B cell (primary cell): ENCODE measurements around the gene EVC. TPM values are rescaled to one million over a fixed set of nuclear protein-coding genes. Genes with fewer than 3 reads are reported as not detected.

Experiments
- ATAC-seq: fragments of 200-7000 bp; cut with Tn5 transposase; one replicate; pipeline ENCODE4 v1.10.0; 2021; ENCODE audit warnings: low read depth, mild to moderate bottlenecking, moderate number of reproducible peaks, moderate library complexity
- CTCF ChIA-PET: fragments of 350-600 bp; sonication (Branson Sonifier 250); formaldehyde crosslinking; loops from one replicate; lab custom pipeline; 2021; ENCODE audit warnings: antibody characterized with exemption, inconsistent platforms; lab: Charles Lee
- POLR2A ChIA-PET: fragments of 350-600 bp; sonication (Branson Sonifier 250); formaldehyde crosslinking; loops from one replicate; lab custom pipeline; 2021; ENCODE audit warnings: antibody characterized with exemption; lab: Charles Lee
- DNase-seq: peaks from one replicate; pipeline ENCODE4 v3.0.0; 2013
- H2AFZ ChIP-seq: 2 replicates; pipeline ENCODE4 v1.6.1; 2012; ENCODE audit warnings: mild to moderate bottlenecking, low read depth, low read length; ENCODE audit not compliant: insufficient read depth, poor library complexity, severe bottlenecking
- H3K27ac ChIP-seq, 2 donors: 1 replicate in 1 of 2; 2 replicates in 1 of 2; pipeline ENCODE4 v1.5.1; 2012 to 2013; ENCODE audit warnings: low read length in 2 of 2, mild to moderate bottlenecking in 2 of 2, moderate library complexity in 1 of 2
- H3K27me3 ChIP-seq, 4 experiments: fragments of 200-600 bp in 1 of 4; sonication (generic) in 1 of 4; replicated peaks in 1 of 4; 1 replicate in 2 of 4; 2 replicates in 2 of 4; pipeline versions ENCODE4 v1.6.1 to v1.7.0; 2013 to 2016; ENCODE audit warnings: low read length in 3 of 4, mild to moderate bottlenecking in 2 of 4, mixed read lengths in 1 of 4, moderate library complexity in 1 of 4; ENCODE audit not compliant: insufficient read depth in 4 of 4, control insufficient read depth in 3 of 4; ENCODE audit errors: control extremely low read depth in 1 of 4
- H3K36me3 ChIP-seq, 2 experiments: replicated peaks in 1 of 2; 1 replicate in 1 of 2; 2 replicates in 1 of 2; pipeline versions ENCODE4 v1.6.1 to v1.7.1; 2013; ENCODE audit warnings: low read length in 1 of 2; ENCODE audit not compliant: insufficient read depth in 2 of 2, control insufficient read depth in 1 of 2; ENCODE audit errors: control extremely low read depth in 1 of 2, extremely low read depth in 1 of 2
- H3K4me1 ChIP-seq, 2 donors: fragments of 200-600 bp in 1 of 2; sonication (generic) in 1 of 2; 1 replicate in 1 of 2; 2 replicates in 1 of 2; pipeline versions ENCODE4 v1.5.1 to v1.6.1; 2013 to 2017; ENCODE audit warnings: low read length in 2 of 2; ENCODE audit not compliant: control insufficient read depth in 2 of 2, insufficient read depth in 2 of 2
- H3K4me2 ChIP-seq: replicated peaks from 2 replicates; pipeline ENCODE3; 2012; ENCODE audit warnings: mild to moderate bottlenecking, low read depth, low read length; ENCODE audit not compliant: poor library complexity, severe bottlenecking
- H3K4me3 ChIP-seq, 5 experiments: fragments of 200-600 bp in 1 of 5; sonication (generic) in 1 of 5; 1 replicate in 3 of 5; 2 replicates in 2 of 5; pipeline versions ENCODE4 v1.5.1 to v1.7.0; 2011 to 2016; ENCODE audit warnings: low read length in 4 of 5, mild to moderate bottlenecking in 4 of 5, low read depth in 2 of 5, control low read depth in 1 of 5, moderate library complexity in 1 of 5; ENCODE audit not compliant: insufficient read depth in 1 of 5; ENCODE audit errors: control extremely low read depth in 1 of 5, extremely low read depth in 1 of 5
- H3K79me2 ChIP-seq: fragments of 200-600 bp; sonication (generic); one replicate; pipeline ENCODE4 v1.6.0; 2016; ENCODE audit warnings: low read length; ENCODE audit not compliant: control insufficient read depth, insufficient read depth
- H3K9ac ChIP-seq: fragments of 200-600 bp; sonication (generic); 2 replicates; pipeline ENCODE4 v1.6.1; 2017; ENCODE audit warnings: mild to moderate bottlenecking, low read length, moderate library complexity
- H3K9me3 ChIP-seq, 3 donors: one replicate each; pipeline versions ENCODE4 v1.6.1 to v1.7.1; 2013; ENCODE audit warnings: low read length in 2 of 3; ENCODE audit not compliant: control insufficient read depth in 2 of 3, insufficient read depth in 1 of 3; ENCODE audit errors: control extremely low read depth in 1 of 3
- H4K20me1 ChIP-seq: 2 replicates; pipeline ENCODE4 v1.6.0; 2012; ENCODE audit warnings: mild to moderate bottlenecking, low read length; ENCODE audit not compliant: insufficient read depth, control insufficient read depth, poor library complexity, severe bottlenecking
- H3K27ac Mint-ChIP-seq: one replicate; pipeline ENCODE4 v1.8.0; 2021; ENCODE audit warnings: mixed read lengths
- H3K27me3 Mint-ChIP-seq: one replicate; pipeline ENCODE4 v1.8.0; 2021; ENCODE audit warnings: mixed read lengths
- H3K4me1 Mint-ChIP-seq: one replicate; pipeline ENCODE4 v1.8.0; 2021; ENCODE audit warnings: mixed read lengths
- H3K4me3 Mint-ChIP-seq: one replicate; pipeline ENCODE4 v1.8.0; 2021; ENCODE audit warnings: mixed read lengths
- H3K9me3 Mint-ChIP-seq: one replicate; pipeline ENCODE4 v1.8.0; 2022; ENCODE audit warnings: mixed read lengths; ENCODE audit not compliant: insufficient read depth
- EZH2 ChIP-seq: IDR thresholded peaks from 2 replicates; pipeline ENCODE4 v1.6.1; 2012; ENCODE audit warnings: borderline replicate concordance, low read depth, mild to moderate bottlenecking, moderate library complexity, low read length; ENCODE audit not compliant: insufficient read depth, poor library complexity, severe bottlenecking
- WGBS: methylation state at CpG from one replicate; pipeline ENCODE4 v1.1.5; 2013; ENCODE audit warnings: missing lambda C conversion rate; ENCODE audit not compliant: insufficient coverage; 5-methylcytosine and 5-hydroxymethylcytosine counted together
- intact Hi-C: fragments of 100-400 bp; cut with micrococcal nuclease; formaldehyde crosslinking; loops from one replicate; pipeline ENCODE4 v1.10.0; 2022
- polyA plus RNA-seq: library from polyadenylated mRNA; depleted of rRNA; stranded (reverse); fragments of >200 nt; gene quantifications from 2 replicates; pipeline ENCODE4 v1.2.3, GENCODE V29; 2012
- total RNA-seq, 2 donors: library from RNA; stranded (reverse); fragments of 120-200 nt in 1 of 2; gene quantifications; 1 replicate in 1 of 2; 2 replicates in 1 of 2; pipeline versions ENCODE4 v1.2.3 to v1.2.4, GENCODE V29; 2013 to 2022
- TF ChIP-seq, protein P1 (sequence below): fragments of 200-600 bp; IDR thresholded peaks from one replicate; pipeline ENCODE4 v1.8.0; 2022; ENCODE audit warnings: antibody characterized with exemption, mild to moderate bottlenecking

The EVC gene
- total and polyA plus RNA-seq, 2 donors (not counting 1 experiment from before 2014, with no cell fraction given) = 1.5 TPM; not detected in 1

DNA sequence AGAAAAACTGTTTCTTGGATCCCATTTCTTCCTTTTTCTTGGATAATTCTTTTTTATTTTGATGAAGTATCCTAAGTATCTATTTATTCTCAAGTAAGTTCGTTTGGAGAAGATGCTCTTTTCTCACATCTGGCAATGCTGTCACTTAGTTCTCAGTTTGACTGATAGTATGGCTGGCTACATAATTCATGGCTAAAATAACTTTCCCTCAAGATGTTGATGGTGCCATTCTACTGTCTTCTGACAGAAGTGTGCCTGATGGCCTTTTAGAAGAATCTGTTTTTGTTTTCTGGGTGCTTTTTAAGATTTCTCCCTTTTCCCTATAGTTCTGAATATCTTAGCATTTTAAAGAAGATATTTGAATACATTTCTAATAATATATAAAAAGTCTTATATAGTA, 44.3 kb upstream of the EVC start:
- Histone ChIP-seq H3K79me2 (no peaks in the 10 kb centered on the region), H3K4me1 (no peaks in the 10 kb centered on the region), H3K4me2 (no peak overlapping the region), H3K36me3 (no peaks in the 10 kb centered on the region), H2AFZ (no peak overlapping the region), H4K20me1 (no peaks in the 10 kb centered on the region), H3K9me3 (peaks cover 0 to 15% (median 5%) of the 10 kb centered on the region in 3 donors), H3K4me3 (no peak overlapping the region), H3K27ac (no peak overlapping the region), H3K27me3 (no peaks in the 10 kb centered on the region), H3K9ac (no peak overlapping the region)
- ChIA-PET CTCF (no interaction called here), POLR2A (no interaction called here)
- no peak for ATAC-seq
- TF ChIP-seq, protein P1, sequence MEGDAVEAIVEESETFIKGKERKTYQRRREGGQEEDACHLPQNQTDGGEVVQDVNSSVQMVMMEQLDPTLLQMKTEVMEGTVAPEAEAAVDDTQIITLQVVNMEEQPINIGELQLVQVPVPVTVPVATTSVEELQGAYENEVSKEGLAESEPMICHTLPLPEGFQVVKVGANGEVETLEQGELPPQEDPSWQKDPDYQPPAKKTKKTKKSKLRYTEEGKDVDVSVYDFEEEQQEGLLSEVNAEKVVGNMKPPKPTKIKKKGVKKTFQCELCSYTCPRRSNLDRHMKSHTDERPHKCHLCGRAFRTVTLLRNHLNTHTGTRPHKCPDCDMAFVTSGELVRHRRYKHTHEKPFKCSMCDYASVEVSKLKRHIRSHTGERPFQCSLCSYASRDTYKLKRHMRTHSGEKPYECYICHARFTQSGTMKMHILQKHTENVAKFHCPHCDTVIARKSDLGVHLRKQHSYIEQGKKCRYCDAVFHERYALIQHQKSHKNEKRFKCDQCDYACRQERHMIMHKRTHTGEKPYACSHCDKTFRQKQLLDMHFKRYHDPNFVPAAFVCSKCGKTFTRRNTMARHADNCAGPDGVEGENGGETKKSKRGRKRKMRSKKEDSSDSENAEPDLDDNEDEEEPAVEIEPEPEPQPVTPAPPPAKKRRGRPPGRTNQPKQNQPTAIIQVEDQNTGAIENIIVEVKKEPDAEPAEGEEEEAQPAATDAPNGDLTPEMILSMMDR = no peak
- TF ChIP-seq EZH2 = no peak
- Mint-ChIP-seq H3K9me3 (peaks cover 4% of the 10 kb centered on the region), H3K27ac (no peak overlapping the region), H3K27me3 (no peaks in the 10 kb centered on the region), H3K4me1 (no peaks in the 10 kb centered on the region), H3K4me3 (no peak overlapping the region)
- intact Hi-C loops = no loop called here
- DNase-seq = no peak
- WGBS = no CpG with 5 or more reads among the region's 1 CpG

DNA sequence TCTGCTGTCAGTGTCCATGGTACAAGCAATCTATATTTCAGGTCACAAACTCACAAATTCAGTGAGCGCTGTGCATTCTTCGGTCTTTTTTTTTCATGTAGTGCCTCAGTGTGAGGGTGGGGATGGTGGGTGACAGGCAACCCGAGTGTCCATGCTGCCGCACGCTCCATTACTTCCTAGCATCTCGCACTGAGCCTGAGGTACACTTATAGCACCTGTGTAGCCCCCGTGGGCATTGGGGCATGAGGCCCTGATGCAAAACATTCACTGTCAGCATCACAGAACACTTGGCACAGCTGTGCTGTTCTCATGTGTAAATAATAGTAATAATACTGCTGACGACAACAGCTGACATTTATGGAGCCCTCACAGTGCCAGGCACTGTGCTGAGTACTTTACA, 34.2 kb upstream of the EVC start:
- no peaks in the 10 kb centered on the region for H3K9me3 Mint-ChIP-seq
- H3K27ac ChIP-seq = no peak overlapping the region
- H3K27me3 Mint-ChIP-seq = no peaks in the 10 kb centered on the region
- H3K79me2 ChIP-seq = no peaks in the 10 kb centered on the region
- TF ChIP-seq, protein P1 = no peak
- no peak for TF ChIP-seq EZH2
- intact Hi-C loops = no loop called here
- no peaks in the 10 kb centered on the region for H3K4me1 Mint-ChIP-seq
- no peaks in the 10 kb centered on the region for H3K36me3 ChIP-seq
- no peak overlapping the region for H3K9ac ChIP-seq
- ChIA-PET POLR2A (no interaction called here), CTCF (no interaction called here)
- H3K27me3 ChIP-seq = no peaks in the 10 kb centered on the region
- no peak overlapping the region for H3K4me3 Mint-ChIP-seq
- H3K27ac Mint-ChIP-seq = no peak overlapping the region
- H3K9me3 ChIP-seq = peaks cover 0 to 13% (median 0%) of the 10 kb centered on the region in 3 donors
- no peaks in the 10 kb centered on the region for H4K20me1 ChIP-seq
- H3K4me1 ChIP-seq = no peaks in the 10 kb centered on the region
- no peak overlapping the region for H3K4me3 ChIP-seq
- WGBS = 90% methylated on average over 5 of the region's 8 CpGs
- no peak overlapping the region for H2AFZ ChIP-seq
- no peak overlapping the region for H3K4me2 ChIP-seq
- DNase-seq = no peak
- peak; percentile 21 for ATAC-seq
